H9 (cell line): ENCODE results near the gene COL8A2. TPM values are rescaled to one million over a fixed set of nuclear protein-coding genes. Genes with fewer than 3 reads are reported as not detected.
A peak's percentile ranks its signal among the peaks of the same experiment; 100 is the strongest.

ENCODE experiments used
- DNase-seq: peaks from one replicate; pipeline ENCODE4 v3.0.0-alpha.2; 2017
- H2AFZ ChIP-seq: one replicate; pipeline ENCODE4 v1.6.1; 2013; ENCODE audit warnings: mild to moderate bottlenecking, low read length, control low read depth, moderate library complexity
- H2AK5ac ChIP-seq: 2 replicates; pipeline ENCODE4 v1.6.1; 2013; ENCODE audit warnings: low read length, control low read depth, mixed read lengths; ENCODE audit not compliant: insufficient read length
- H2BK120ac ChIP-seq: one replicate; pipeline ENCODE4 v1.6.1; 2013; ENCODE audit warnings: low read depth, mild to moderate bottlenecking, low read length, control low read depth, inconsistent platforms; ENCODE audit not compliant: poor library complexity, severe bottlenecking
- H2BK12ac ChIP-seq: 2 replicates; pipeline ENCODE4 v1.6.1; 2013; ENCODE audit warnings: low read length, control low read depth, mixed read lengths, low read depth; ENCODE audit not compliant: insufficient read length
- H2BK15ac ChIP-seq: 2 replicates; pipeline ENCODE4 v1.6.1; 2013; ENCODE audit warnings: low read depth, low read length, control low read depth
- H2BK20ac ChIP-seq: one replicate; pipeline ENCODE4 v1.6.1; 2013; ENCODE audit warnings: low read depth, mild to moderate bottlenecking, low read length, control low read depth, inconsistent platforms; ENCODE audit not compliant: poor library complexity, severe bottlenecking
- H2BK5ac ChIP-seq: 2 replicates; pipeline ENCODE4 v1.6.1; 2013; ENCODE audit warnings: low read length, control low read depth, mixed read lengths; ENCODE audit not compliant: insufficient read length
- H3K14ac ChIP-seq: 2 replicates; pipeline ENCODE4 v1.6.1; 2013; ENCODE audit warnings: low read length, control low read depth; ENCODE audit not compliant: insufficient read depth
- H3K18ac ChIP-seq: 2 replicates; pipeline ENCODE4 v1.6.1; 2013; ENCODE audit warnings: low read depth, mild to moderate bottlenecking, mixed read lengths, low read length, control low read depth; ENCODE audit not compliant: insufficient read length
- H3K23ac ChIP-seq: 2 replicates; pipeline ENCODE4 v1.6.1; 2013; ENCODE audit warnings: low read length, control low read depth, mixed read lengths, low read depth; ENCODE audit not compliant: insufficient read length
- H3K23me2 ChIP-seq: 2 replicates; pipeline ENCODE4 v1.6.1; 2013; ENCODE audit warnings: low read depth, mild to moderate bottlenecking, mixed read lengths, low read length, control low read depth; ENCODE audit not compliant: insufficient read length, poor library complexity, severe bottlenecking
- H3K27ac ChIP-seq: 2 replicates; pipeline ENCODE4 v1.5.1; 2013; ENCODE audit warnings: low read length, control low read depth, mixed read lengths, low read depth; ENCODE audit not compliant: insufficient read length
- H3K27me3 ChIP-seq: 2 replicates; pipeline ENCODE4 v1.6.1; 2013; ENCODE audit warnings: low read length, control low read depth, inconsistent platforms; ENCODE audit not compliant: insufficient read depth
- H3K4ac ChIP-seq: 2 replicates; pipeline ENCODE4 v1.6.1; 2013; ENCODE audit warnings: low read depth, mild to moderate bottlenecking, control low read depth, inconsistent platforms, low read length, moderate library complexity
- H3K4me1 ChIP-seq: 2 replicates; pipeline ENCODE4 v1.6.1; 2013; ENCODE audit warnings: low read length, control low read depth, inconsistent platforms; ENCODE audit not compliant: insufficient read depth
- H3K4me2 ChIP-seq: 2 replicates; pipeline ENCODE4 v1.6.1; 2013; ENCODE audit warnings: low read length, control low read depth, mixed read lengths; ENCODE audit not compliant: insufficient read length, insufficient read depth
- H3K56ac ChIP-seq: 2 replicates; pipeline ENCODE4 v1.6.1; 2013; ENCODE audit warnings: low read depth, mild to moderate bottlenecking, mixed read lengths, low read length, control low read depth; ENCODE audit not compliant: insufficient read length
- H3K79me1 ChIP-seq: 2 replicates; pipeline ENCODE4 v1.6.1; 2013; ENCODE audit warnings: low read depth, mild to moderate bottlenecking, moderate library complexity, low read length, control low read depth, inconsistent platforms; ENCODE audit not compliant: insufficient read depth, poor library complexity, severe bottlenecking
- H3K79me2 ChIP-seq: 2 replicates; pipeline ENCODE4 v1.6.1; 2013; ENCODE audit warnings: low read length, control low read depth, inconsistent platforms; ENCODE audit not compliant: insufficient read depth
- H3K9ac ChIP-seq: 2 replicates; pipeline ENCODE4 v1.6.1; 2013; ENCODE audit warnings: low read length, control low read depth, mixed read lengths; ENCODE audit not compliant: insufficient read length; ENCODE audit errors: extremely low read depth
- H3K9me3 ChIP-seq: one replicate; pipeline ENCODE4 v1.6.1; 2013; ENCODE audit warnings: low read depth, low read length, inconsistent platforms; ENCODE audit not compliant: control insufficient read depth
- H3T11ph ChIP-seq: one replicate; pipeline ENCODE4 v1.6.1; 2013; ENCODE audit warnings: mild to moderate bottlenecking, low read length, control low read depth, inconsistent platforms
- H4K20me1 ChIP-seq: one replicate; pipeline ENCODE4 v1.6.1; 2013; ENCODE audit not compliant: control insufficient read depth, insufficient read length, insufficient read depth
- H4K5ac ChIP-seq: 2 replicates; pipeline ENCODE4 v1.6.1; 2013; ENCODE audit warnings: low read depth, mild to moderate bottlenecking, mixed read lengths, low read length, control low read depth; ENCODE audit not compliant: insufficient read length
- H4K8ac ChIP-seq: replicated peaks from 2 replicates; pipeline ENCODE4 v1.6.1; 2013; ENCODE audit warnings: low read length, control low read depth, mixed read lengths, low read depth; ENCODE audit not compliant: insufficient read length
- H4K91ac ChIP-seq: 2 replicates; pipeline ENCODE4 v1.6.1; 2013; ENCODE audit warnings: low read depth, mild to moderate bottlenecking, moderate library complexity, mixed read lengths, low read length, control low read depth; ENCODE audit not compliant: insufficient read length
- H3K27ac Mint-ChIP-seq, 3 experiments: 2 replicates in 2 of 3; 3 replicates in 1 of 3; pipeline ENCODE4 v1.8.0; 2020 to 2021; ENCODE audit warnings: mixed read lengths in 3 of 3, mild to moderate bottlenecking in 1 of 3, moderate library complexity in 1 of 3
- H3K27me3 Mint-ChIP-seq: 2 replicates; pipeline ENCODE4 v1.8.0; 2021; ENCODE audit warnings: low read depth, mild to moderate bottlenecking, moderate library complexity, mixed read lengths
- H3K36me3 Mint-ChIP-seq, 3 experiments: 2 replicates in 2 of 3; 3 replicates in 1 of 3; pipeline ENCODE4 v1.8.0; 2020 to 2021; ENCODE audit warnings: low read depth in 3 of 3, mixed read lengths in 3 of 3; ENCODE audit not compliant: insufficient read depth in 1 of 3
- H3K4me1 Mint-ChIP-seq, 2 experiments: 2 replicates each; pipeline ENCODE4 v1.8.0; 2020; ENCODE audit warnings: mixed read lengths in 2 of 2
- H3K4me3 Mint-ChIP-seq, 2 experiments: 2 replicates in 1 of 2; 3 replicates in 1 of 2; pipeline ENCODE4 v1.8.0; 2020 to 2021; ENCODE audit warnings: mild to moderate bottlenecking in 2 of 2, mixed read lengths in 2 of 2, moderate library complexity in 1 of 2
- H3K9me3 Mint-ChIP-seq, 2 experiments: 2 replicates in 1 of 2; 3 replicates in 1 of 2; pipeline ENCODE4 v1.8.0; 2020; ENCODE audit warnings: mild to moderate bottlenecking in 2 of 2, mixed read lengths in 2 of 2, moderate library complexity in 1 of 2
- CTCF ChIP-seq: fragments of 200-600 bp; sonication (generic); conservative IDR thresholded peaks from 3 replicates; pipeline ENCODE4 v1.8.0; 2021; ENCODE audit warnings: antibody characterized with exemption, mild to moderate bottlenecking
- WGBS: extraction: QIAGEN DNeasy Blood & Tissue Kit; methylation state at CpG from one replicate; pipeline ENCODE4 v1.1.7; 2013; ENCODE audit warnings: missing lambda C conversion rate, low lambda C conversion rate, mixed read lengths; ENCODE audit not compliant: insufficient read length; ENCODE audit errors: extremely low coverage; 5-methylcytosine and 5-hydroxymethylcytosine counted together
- total RNA-seq: library from RNA; stranded (reverse); gene quantifications from 2 replicates; pipeline ENCODE4 v1.2.1, GENCODE V29; 2021

Gene COL8A2
- total RNA-seq, 1 experiment from 2014 or later = 1.5 TPM

GRCh38 chr1:36083219-36083618, 41.8 kb downstream of the COL8A2 start:
- no peak overlapping the region for H2AK5ac ChIP-seq
- no peak overlapping the region for H2BK5ac ChIP-seq
- H3K9ac ChIP-seq = no peak overlapping the region
- no peak overlapping the region for H3T11ph ChIP-seq
- Mint-ChIP-seq H3K4me1 (peaks cover 13 to 21% of the 10 kb centered on the region in 2 experiments), H3K9me3 (no peaks in the 10 kb centered on the region), H3K36me3 (no peaks in the 10 kb centered on the region), H3K27me3 (peaks cover 14% of the 10 kb centered on the region), H3K4me3 (peak overlapping the region; percentile 68 to 81; a peak in 4 of 5 replicates), H3K27ac (no peak overlapping the region)
- H3K27ac ChIP-seq = no peak overlapping the region
- no peak overlapping the region for H2BK15ac ChIP-seq
- H3K27me3 ChIP-seq = no peaks in the 10 kb centered on the region
- no peaks in the 10 kb centered on the region for H3K79me1 ChIP-seq
- no peak overlapping the region for H3K4me2 ChIP-seq
- no peak overlapping the region for H4K8ac ChIP-seq
- no peak overlapping the region for H2BK12ac ChIP-seq
- no peak overlapping the region for H2BK20ac ChIP-seq
- H3K23me2 ChIP-seq = peaks cover 8% of the 10 kb centered on the region
- no peaks in the 10 kb centered on the region for H3K4me1 ChIP-seq
- H4K5ac ChIP-seq = no peak overlapping the region
- H2BK120ac ChIP-seq = no peak overlapping the region
- DNase-seq = no peak
- no peak overlapping the region for H3K23ac ChIP-seq
- no peaks in the 10 kb centered on the region for H3K9me3 ChIP-seq
- H4K20me1 ChIP-seq = no peaks in the 10 kb centered on the region
- H3K4ac ChIP-seq = no peak overlapping the region
- no peak overlapping the region for H2AFZ ChIP-seq
- H3K14ac ChIP-seq = no peak overlapping the region
- H3K18ac ChIP-seq = no peak overlapping the region
- no peak overlapping the region for H4K91ac ChIP-seq
- no peaks in the 10 kb centered on the region for H3K79me2 ChIP-seq
- WGBS = no CpG with 5 or more reads among the region's 13 CpGs
- H3K56ac ChIP-seq = no peak overlapping the region
- no peak for TF ChIP-seq CTCF
